ENCODE data around the gene COX4I2. TPM values are rescaled to one million over a fixed set of nuclear protein-coding genes. Genes with fewer than 3 reads are reported as not detected.
"Not testable (repeated sequence)": the region's sequence is repeated elsewhere in the genome, so short reads cannot be mapped to it uniquely, and the experiment has no call there.

Gene COX4I2
- total RNA-seq, 1 experiment from 2014 or later, result not detected

DNA sequence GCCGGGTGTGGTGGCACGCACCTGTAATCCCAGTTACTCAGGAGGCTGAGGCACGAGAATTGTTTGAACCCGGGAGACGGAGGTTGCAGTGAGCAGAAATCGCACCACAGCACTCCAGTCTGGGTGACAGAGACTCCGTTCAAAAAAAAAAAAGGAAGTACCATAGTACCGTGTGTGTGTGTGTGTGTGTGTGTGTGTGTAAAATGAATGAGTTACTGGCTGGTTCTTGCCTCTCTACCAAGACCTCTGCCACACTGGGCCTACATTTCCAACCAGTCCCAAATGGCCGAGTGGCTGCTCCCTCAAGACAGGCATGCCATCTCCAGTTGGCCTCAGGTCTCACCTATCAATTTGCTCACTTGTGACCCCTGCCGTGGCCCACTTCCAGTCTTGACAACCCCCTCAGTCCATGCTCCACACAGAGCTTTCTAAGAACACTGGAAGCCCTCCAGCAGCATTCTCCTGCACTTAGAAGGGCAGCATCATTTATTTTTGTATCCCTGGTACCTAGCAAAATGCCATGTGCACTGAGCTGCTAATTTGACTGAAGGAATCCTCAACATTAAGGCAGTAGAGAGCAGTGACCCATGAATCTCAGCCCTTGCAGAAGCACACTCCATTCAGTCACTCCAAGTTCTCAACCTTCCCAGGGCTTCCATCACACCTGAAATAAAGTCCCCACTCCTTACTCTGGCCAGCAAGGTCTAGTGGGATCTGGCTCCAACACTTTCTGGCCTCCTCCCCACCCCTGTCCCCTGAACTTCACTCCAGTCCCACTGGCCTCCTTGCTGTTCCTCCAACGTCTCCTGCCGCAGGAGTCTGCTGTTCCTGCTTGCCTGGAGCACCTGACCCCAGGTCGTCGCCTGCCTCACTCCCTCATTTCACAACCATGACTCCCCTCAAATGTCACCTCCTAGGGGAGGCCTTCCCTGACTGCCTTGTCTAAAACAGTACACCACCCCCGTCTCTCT is 29.9 kb downstream of the COX4I2 start:
- Histone ChIP-seq H3K4me1 (ENCODE audit: control insufficient read depth, insufficient read depth, low read length) (peaks cover 49% of the 10 kb centered on the region), H3K36me3 (ENCODE audit: control insufficient read depth, insufficient read depth, low read length) (no peaks in the 10 kb centered on the region), H3K27me3 (ENCODE audit: control insufficient read depth, insufficient read depth, low read length) (no peaks in the 10 kb centered on the region), H3K4me3 (ENCODE audit: low read depth in 2 of 2, low read length in 2 of 2) (no peak overlapping the region), H3K9me3 (ENCODE audit: control insufficient read depth, insufficient read depth, low read depth, low read length) (no peaks in the 10 kb centered on the region), H3K27ac (ENCODE audit: low read length) (peak overlapping the region; percentile 0; the same call in 1 of the 2 replicates)
- TF ChIP-seq TCF7L2 (IDR thresholded peaks at IDR 0.05; ENCODE audit: low read depth, low read length) (no peak), POLR2AphosphoS5 (IDR thresholded peaks at IDR 0.05; ENCODE audit: low read depth, low read length) (no peak), SIN3A (IDR thresholded peaks at IDR 0.05; ENCODE audit: borderline replicate concordance, insufficient read depth, low read depth, low read length) (no peak), CTCF (IDR thresholded peaks at IDR 0.05) (no peak), REST (IDR thresholded peaks at IDR 0.05; ENCODE audit: insufficient read depth in 1 of 2, low read depth in 2 of 2, low read length in 1 of 2) (no peak)
- POLR2A ChIA-PET, result no interaction called here
- intact Hi-C loops (cut with micrococcal nuclease; ENCODE audit: unreplicated experiment), result no loop called here
- ATAC-seq, result no peak
- CTCF ChIA-PET, result interaction anchor here (1.2 kb wide), 1 partner anchor 55 kb away, joined by 3 read pairs; the partner anchor contains the start of gene BCL2L1
- in situ Hi-C loops (cut with HindIII; ENCODE audit: low pct_unique_long_range_greater_than_20kb, low sequenced_read_pairs), result no loop called here
- DNase-seq (ENCODE audit: low read depth, low spot score), result no peak
- no TSS peak for BruUV-seq (replicated peaks)

- ChIA-PET POLR2A (interaction anchor here (0.7 to 0.9 kb wide), 2 partner anchors 96 to 118 kb away, joined by 4 to 16 read pairs; no protein-coding TSS in a partner anchor), CTCF (interaction anchor here (0.5 kb wide), 1 partner anchor 102 kb away, joined by 5 read pairs; no protein-coding TSS in a partner anchor)
- ATAC-seq; intact Hi-C loops (cut with micrococcal nuclease; ENCODE audit: unreplicated experiment); DNase-seq (ENCODE audit: low read depth, low spot score); H3K9me3 ChIP-seq (ENCODE audit: control insufficient read depth, insufficient read depth, low read depth, low read length); H3K27me3 ChIP-seq (ENCODE audit: control insufficient read depth, insufficient read depth, low read length); BruUV-seq (replicated peaks); H3K27ac ChIP-seq (ENCODE audit: low read length); in situ Hi-C loops (cut with HindIII; ENCODE audit: low pct_unique_long_range_greater_than_20kb, low sequenced_read_pairs); H3K4me3 ChIP-seq (ENCODE audit: low read depth in 2 of 2, low read length in 2 of 2); H3K36me3 ChIP-seq (ENCODE audit: control insufficient read depth, insufficient read depth, low read length): not testable (repeated sequence)
- peaks cover 43% of the 10 kb centered on the region for H3K4me1 ChIP-seq (ENCODE audit: control insufficient read depth, insufficient read depth, low read length)
Observed at GRCh38 chr20:31668944-31669343, 31.2 kb downstream of the COX4I2 start.

DNA sequence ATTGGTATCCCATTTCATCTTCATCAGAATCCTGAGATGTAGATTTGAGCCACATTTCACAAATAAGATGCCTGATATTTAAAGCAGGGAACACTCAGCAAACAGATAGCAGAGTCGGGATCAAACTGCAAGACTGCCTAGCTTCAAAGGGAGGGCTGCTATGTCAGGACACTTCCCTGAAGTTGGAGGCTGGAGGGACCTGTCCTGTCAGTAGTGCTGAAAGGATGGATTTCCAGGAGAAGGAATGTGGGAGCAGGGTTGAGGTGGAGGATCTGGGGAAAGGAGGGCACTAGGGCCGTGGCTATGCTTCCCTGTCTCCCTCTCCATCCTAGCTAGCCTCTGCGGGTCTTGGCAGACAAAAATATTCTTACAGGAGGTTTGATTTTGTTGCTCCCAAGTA is 32.2 kb downstream of the COX4I2 start:
- intact Hi-C loops (cut with micrococcal nuclease; ENCODE audit: unreplicated experiment), result no loop called here
- Histone ChIP-seq H3K27me3 (ENCODE audit: control insufficient read depth, insufficient read depth, low read length) (no peaks in the 10 kb centered on the region), H3K36me3 (ENCODE audit: control insufficient read depth, insufficient read depth, low read length) (no peaks in the 10 kb centered on the region), H3K4me1 (ENCODE audit: control insufficient read depth, insufficient read depth, low read length) (peaks cover 39% of the 10 kb centered on the region), H3K27ac (ENCODE audit: low read length) (peak overlapping the region; percentile 34; the same call in 1 of the 2 replicates), H3K9me3 (ENCODE audit: control insufficient read depth, insufficient read depth, low read depth, low read length) (no peaks in the 10 kb centered on the region), H3K4me3 (ENCODE audit: low read depth in 2 of 2, low read length in 2 of 2) (no peak overlapping the region)
- DNase-seq (ENCODE audit: low read depth, low spot score) (no peak), ATAC-seq (no peak)
- ChIA-PET CTCF (interaction anchor here (1.5 kb wide), 1 partner anchor 8 kb away, joined by 5 read pairs; no protein-coding TSS in a partner anchor), POLR2A (no interaction called here)
- BruUV-seq (replicated peaks), result no TSS peak
- TF ChIP-seq SIN3A (IDR thresholded peaks at IDR 0.05; ENCODE audit: borderline replicate concordance, insufficient read depth, low read depth, low read length), result no peak
- TF ChIP-seq REST (IDR thresholded peaks at IDR 0.05; ENCODE audit: insufficient read depth in 1 of 2, low read depth in 2 of 2, low read length in 1 of 2), result peak; percentile 53 to 62; a peak in 3 of 4 replicates
- in situ Hi-C loops (cut with HindIII; ENCODE audit: low pct_unique_long_range_greater_than_20kb, low sequenced_read_pairs), result no loop called here

All from Panc1 (cell line).